ENCODE data around the gene GPRC5C.
"Not testable (repeated sequence)": the region's sequence is repeated elsewhere in the genome, so short reads cannot be mapped to it uniquely, and the experiment has no call there.

The GPRC5C gene

GRCh38 chr17:74431568-74432423, at the start of gene GPRC5C:
GPRC5C (plus strand) TSS chr17:74432088; CDS start chr17:74439777, 7,689 bp downstream.
- no peak for DNase-seq

- no peak for DNase-seq
These were observed 48.7 kb upstream of the GPRC5C start for GRCh38 chr17:74383141-74383540.

- no peak for DNase-seq
These were observed 46.7 kb upstream of the GPRC5C start for GRCh38 chr17:74385201-74385600.

- DNase-seq: no peak
These were observed 45.5 kb upstream of the GPRC5C start for GRCh38 chr17:74386386-74386785.

- no peak for DNase-seq
These were observed 44.3 kb upstream of the GPRC5C start for GRCh38 chr17:74387365-74388218.

GRCh38 chr17:74389084-74389753, 42.7 kb upstream of the GPRC5C start:
- no peak for DNase-seq

- no peak for DNase-seq
These were observed 41.8 kb upstream of the GPRC5C start for GRCh38 chr17:74389937-74390679.

- DNase-seq: no peak
These were observed 40.9 kb upstream of the GPRC5C start for GRCh38 chr17:74390680-74391653.

- no peak for DNase-seq
These were observed 40.1 kb upstream of the GPRC5C start for GRCh38 chr17:74391771-74392170.

GRCh38 chr17:74392848-74393247, 39.0 kb upstream of the GPRC5C start:
- no peak for DNase-seq

- no peak for DNase-seq
These were observed 38.4 kb upstream of the GPRC5C start for GRCh38 chr17:74393346-74393942.

GRCh38 chr17:74394275-74394950, 37.5 kb upstream of the GPRC5C start:
- DNase-seq: no peak

- no peak for DNase-seq
These were observed 36.9 kb upstream of the GPRC5C start for GRCh38 chr17:74394977-74395376.

- DNase-seq: no peak
These were observed 35.3 kb upstream of the GPRC5C start for GRCh38 chr17:74396567-74396966.

- DNase-seq: no peak
These were observed 29.8 kb upstream of the GPRC5C start for GRCh38 chr17:74402048-74402447.

GRCh38 chr17:74403512-74404137, 28.3 kb upstream of the GPRC5C start:
- no peak for DNase-seq

- no peak for DNase-seq
These were observed 27.7 kb upstream of the GPRC5C start for GRCh38 chr17:74404218-74404617.

GRCh38 chr17:74404789-74405188, 27.1 kb upstream of the GPRC5C start:
- no peak for DNase-seq

GRCh38 chr17:74405311-74405710, 26.6 kb upstream of the GPRC5C start:
- not testable (repeated sequence) for DNase-seq

- no peak for DNase-seq
These were observed 24.5 kb upstream of the GPRC5C start for GRCh38 chr17:74407384-74407783.
